Activated CD4-positive, alpha-beta T cell treated with anti-CD3 and anti-CD28 coated beads, Interleukin-2, amount 50 U/mL, for 1 hour (primary cell): ENCODE data around the gene PRKN.

Experiments
- DNase-seq: peaks from one replicate; pipeline ENCODE4 v3.0.0-alpha.2; 2020

Gene PRKN

GRCh38 chr6:162289972-162290371 is 437.6 kb downstream of the PRKN start:
- no peak for DNase-seq

- no peak for DNase-seq
Measured at GRCh38 chr6:162273986-162274385, 453.6 kb downstream of the PRKN start.

- DNase-seq, result no peak
Measured at GRCh38 chr6:162271922-162272321, 455.6 kb downstream of the PRKN start.

GRCh38 chr6:162270966-162271365 is 456.6 kb downstream of the PRKN start:
- no peak for DNase-seq

GRCh38 chr6:162267641-162268040 is 459.9 kb downstream of the PRKN start:
- DNase-seq, result no peak

- DNase-seq, result no peak
Measured at GRCh38 chr6:162267126-162267525, 460.4 kb downstream of the PRKN start.

GRCh38 chr6:162264581-162264980 is 463.0 kb downstream of the PRKN start:
- DNase-seq, result no peak

GRCh38 chr6:162262466-162263196 is 464.9 kb downstream of the PRKN start:
- DNase-seq, result no peak

- no peak for DNase-seq
Measured at GRCh38 chr6:162261598-162261997, 466.0 kb downstream of the PRKN start.

GRCh38 chr6:162260027-162260426 is 467.5 kb downstream of the PRKN start:
- no peak for DNase-seq

GRCh38 chr6:162258647-162259046 is 468.9 kb downstream of the PRKN start:
- DNase-seq, result no peak

GRCh38 chr6:162256361-162256760 is 471.2 kb downstream of the PRKN start:
- DNase-seq, result no peak

- DNase-seq, result no peak
Measured at GRCh38 chr6:162251257-162251656, 476.3 kb downstream of the PRKN start.

GRCh38 chr6:162249907-162250642 is 477.5 kb downstream of the PRKN start:
- DNase-seq, result no peak

- no peak for DNase-seq
Measured at GRCh38 chr6:162245830-162246420, 481.6 kb downstream of the PRKN start.

- no peak for DNase-seq
Measured at GRCh38 chr6:162244031-162244430, 483.5 kb downstream of the PRKN start.

- DNase-seq, result no peak
Measured at GRCh38 chr6:162242915-162243314, 484.7 kb downstream of the PRKN start.

- no peak for DNase-seq
Measured at GRCh38 chr6:162239330-162239729, 488.2 kb downstream of the PRKN start.

GRCh38 chr6:162238675-162239074 is 488.9 kb downstream of the PRKN start:
- DNase-seq, result no peak

GRCh38 chr6:162237331-162237730 is 490.2 kb downstream of the PRKN start:
- DNase-seq, result no peak

- no peak for DNase-seq
Measured at GRCh38 chr6:162234631-162235030, 492.9 kb downstream of the PRKN start.

GRCh38 chr6:162230147-162230752 is 497.3 kb downstream of the PRKN start:
- no peak for DNase-seq

GRCh38 chr6:162229093-162229492 is 498.5 kb downstream of the PRKN start:
- DNase-seq, result no peak

GRCh38 chr6:162226803-162227202 is 500.8 kb downstream of the PRKN start:
- no peak for DNase-seq
